Upper lobe of right lung (tissue), 1 donor: ENCODE measurements around the gene RSPH6A. TPM values are rescaled to one million over a fixed set of nuclear protein-coding genes. Genes with fewer than 3 reads are reported as not detected.

Source experiments
- ATAC-seq: fragments of 200-7000 bp; cut with Tn5 transposase; one replicate; pipeline ENCODE4 v1.9.1; 2020; ENCODE audit warnings: mild to moderate bottlenecking, moderate library complexity
- DNase-seq: peaks from one replicate; pipeline ENCODE4 v3.0.0-alpha.2; 2020
- H3K27ac ChIP-seq: fragments of 200-600 bp; one replicate; pipeline ENCODE4 v1.8.0; 2022
- H3K27me3 ChIP-seq: fragments of 200-600 bp; one replicate; pipeline ENCODE4 v1.8.0; 2022; ENCODE audit warnings: mild to moderate bottlenecking
- H3K36me3 ChIP-seq: fragments of 200-600 bp; one replicate; pipeline ENCODE4 v1.8.0; 2022
- H3K4me1 ChIP-seq: fragments of 200-600 bp; one replicate; pipeline ENCODE4 v1.8.0; 2022
- H3K4me3 ChIP-seq: fragments of 200-600 bp; one replicate; pipeline ENCODE4 v1.8.0; 2022; ENCODE audit warnings: mild to moderate bottlenecking
- H3K9me3 ChIP-seq: fragments of 200-600 bp; one replicate; pipeline ENCODE4 v1.8.0; 2022
- CTCF ChIP-seq: fragments of 200-600 bp; IDR thresholded peaks from one replicate; pipeline ENCODE4 v1.8.0; 2022; ENCODE audit warnings: antibody characterized with exemption
- intact Hi-C: fragments of 100-400 bp; cut with DNase I; formaldehyde crosslinking; loops from one replicate; pipeline ENCODE4 v1.11.0; 2022
- total RNA-seq: library from RNA; stranded (reverse); fragmentation: NEBNext Ultra II Directional; extraction: Animal tissue kit (Norgen Biotek cat#: 25700); gene quantifications from one replicate; pipeline ENCODE4 v1.2.1, GENCODE V29; 2021
- donor health status: DM: no; HTN: yes; CAD: no; lungs with severe emphysema.

RSPH6A gene
- total RNA-seq, 1 donor from 2014 or later, result 0.38 TPM

GRCh38 chr19:45772912-45773311 lies 42.2 kb downstream of the RSPH6A start:
- Histone ChIP-seq H3K27ac (no peak overlapping the region), H3K27me3 (no peaks in the 10 kb centered on the region), H3K36me3 (peaks cover 15% of the 10 kb centered on the region), H3K4me3 (no peak overlapping the region), H3K4me1 (peaks cover 10% of the 10 kb centered on the region), H3K9me3 (no peaks in the 10 kb centered on the region)
- no peak for DNase-seq
- intact Hi-C loops, result no loop called here
- no peak for ATAC-seq
- no peak for TF ChIP-seq CTCF

- TF ChIP-seq CTCF, result no peak
- intact Hi-C loops, result no loop called here
- Histone ChIP-seq H3K9me3 (no peaks in the 10 kb centered on the region), H3K4me1 (peaks cover 14% of the 10 kb centered on the region), H3K4me3 (no peak overlapping the region), H3K36me3 (peaks cover 10% of the 10 kb centered on the region), H3K27ac (no peak overlapping the region), H3K27me3 (no peaks in the 10 kb centered on the region)
- no peak for ATAC-seq
- no peak for DNase-seq
These were observed 42.8 kb downstream of the RSPH6A start for GRCh38 chr19:45772130-45772840.

DNA sequence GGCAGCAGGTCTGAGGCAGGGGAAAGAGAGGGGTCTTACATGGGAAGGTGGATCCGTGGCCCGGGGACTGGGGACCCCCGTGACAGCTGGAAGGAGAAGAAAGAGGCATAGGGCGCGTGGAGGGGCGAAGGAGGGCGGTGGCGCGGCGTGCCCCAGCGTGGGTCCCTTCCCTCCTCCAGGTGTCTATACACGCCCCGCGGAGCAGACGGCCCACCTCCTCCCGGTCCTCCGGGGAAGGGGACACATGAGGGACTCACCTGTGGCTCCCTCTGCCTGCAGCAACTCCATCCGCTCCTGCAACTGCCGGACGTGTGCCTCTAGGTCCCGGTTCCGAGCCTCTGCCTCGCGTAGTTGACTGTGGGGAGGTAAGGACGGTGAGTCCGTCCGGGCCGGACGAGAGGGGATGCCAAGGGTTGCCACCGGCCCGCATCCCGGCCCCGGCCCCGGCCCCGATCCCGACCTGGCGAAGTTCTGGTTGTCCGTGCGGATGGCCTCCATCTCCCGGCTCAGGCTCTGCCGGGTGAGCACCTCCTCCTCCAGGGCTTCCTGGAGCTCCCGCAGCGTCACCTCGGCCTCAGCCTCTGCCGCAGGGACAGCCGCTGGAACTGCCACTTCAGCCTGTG lies 43.7 kb downstream of the RSPH6A start:
- peak overlapping the region; percentile 69 for H3K4me3 ChIP-seq
- intact Hi-C loops, result no loop called here
- peak overlapping the region; percentile 86 for H3K27ac ChIP-seq
- H3K9me3 ChIP-seq, result no peaks in the 10 kb centered on the region
- H3K36me3 ChIP-seq, result peaks cover 2% of the 10 kb centered on the region
- no peak for DNase-seq
- TF ChIP-seq CTCF, result no peak
- no peak for ATAC-seq
- H3K27me3 ChIP-seq, result no peaks in the 10 kb centered on the region
- peaks cover 19% of the 10 kb centered on the region for H3K4me1 ChIP-seq

DNA sequence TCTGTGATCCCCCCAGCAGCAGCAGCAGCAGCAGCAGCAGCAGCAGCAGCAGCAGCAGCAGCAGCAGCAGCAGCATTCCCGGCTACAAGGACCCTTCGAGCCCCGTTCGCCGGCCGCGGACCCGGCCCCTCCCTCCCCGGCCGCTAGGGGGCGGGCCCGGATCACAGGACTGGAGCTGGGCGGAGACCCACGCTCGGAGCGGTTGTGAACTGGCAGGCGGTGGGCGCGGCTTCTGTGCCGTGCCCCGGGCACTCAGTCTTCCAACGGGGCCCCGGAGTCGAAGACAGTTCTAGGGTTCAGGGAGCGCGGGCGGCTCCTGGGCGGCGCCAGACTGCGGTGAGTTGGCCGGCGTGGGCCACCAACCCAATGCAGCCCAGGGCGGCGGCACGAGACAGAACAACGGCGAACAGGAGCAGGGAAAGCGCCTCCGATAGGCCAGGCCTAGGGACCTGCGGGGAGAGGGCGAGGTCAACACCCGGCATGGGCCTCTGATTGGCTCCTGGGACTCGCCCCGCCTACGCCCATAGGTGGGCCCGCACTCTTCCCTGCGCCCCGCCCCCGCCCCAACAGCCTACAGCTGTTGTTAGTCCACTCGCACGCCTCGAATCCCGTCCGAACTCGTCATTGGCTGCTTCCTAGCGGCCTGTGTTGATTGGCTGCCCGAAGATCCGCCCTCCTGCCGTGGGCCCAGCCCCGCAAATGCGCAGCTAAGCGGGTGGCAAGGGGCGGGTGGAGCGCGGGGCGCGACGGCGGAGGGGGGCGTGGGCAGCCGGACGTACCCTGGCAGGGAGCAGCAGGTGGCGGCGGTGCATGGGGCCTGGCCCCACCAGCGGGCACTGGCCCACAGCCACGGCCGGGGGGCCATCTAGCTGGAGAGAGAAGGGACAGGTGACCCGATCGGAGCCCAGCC lies 44.7 kb downstream of the RSPH6A start:
- intact Hi-C loops, result no loop called here
- H3K4me3 ChIP-seq, result peak overlapping the region; percentile 69
- no peaks in the 10 kb centered on the region for H3K27me3 ChIP-seq
- no peaks in the 10 kb centered on the region for H3K9me3 ChIP-seq
- DNase-seq (peak; percentile 97), ATAC-seq (peak; percentile 82)
- H3K4me1 ChIP-seq, result peaks cover 27% of the 10 kb centered on the region
- peak overlapping the region; percentile 86 for H3K27ac ChIP-seq
- TF ChIP-seq CTCF, result peak; percentile 93
- H3K36me3 ChIP-seq, result no peaks in the 10 kb centered on the region

DNA sequence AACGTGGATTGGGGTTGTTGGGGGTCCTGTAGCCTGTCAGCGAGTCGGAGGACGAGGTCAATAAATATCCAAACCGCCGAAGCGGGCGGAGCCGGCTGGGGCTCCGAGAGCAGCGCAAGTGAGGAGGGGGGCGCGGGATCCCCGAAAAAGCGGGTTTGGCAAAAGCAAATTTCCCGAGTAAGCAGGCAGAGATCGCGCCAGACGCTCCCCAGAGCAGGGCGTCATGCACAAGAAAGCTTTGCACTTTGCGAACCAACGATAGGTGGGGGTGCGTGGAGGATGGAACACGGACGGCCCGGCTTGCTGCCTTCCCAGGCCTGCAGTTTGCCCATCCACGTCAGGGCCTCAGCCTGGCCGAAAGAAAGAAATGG lies 45.3 kb downstream of the RSPH6A start:
- ATAC-seq (no peak), DNase-seq (no peak)
- Histone ChIP-seq H3K9me3 (no peaks in the 10 kb centered on the region), H3K27me3 (no peaks in the 10 kb centered on the region), H3K27ac (peak overlapping the region; percentile 86), H3K4me1 (peaks cover 30% of the 10 kb centered on the region), H3K36me3 (no peaks in the 10 kb centered on the region), H3K4me3 (peak overlapping the region; percentile 69)
- no peak for TF ChIP-seq CTCF
- intact Hi-C loops, result no loop called here
